HG03025 (cell line): Measurements from ENCODE around the gene TNPO1.
"Not testable (repeated sequence)": the region's sequence is repeated elsewhere in the genome, so short reads cannot be mapped to it uniquely, and the experiment has no call there.

Experiments used
- ATAC-seq: cut with Tn5 transposase; IDR thresholded peaks from one replicate; pipeline ENCODE4 v1.9.1; 2021; ENCODE audit warnings: mild to moderate bottlenecking, moderate library complexity; ENCODE audit not compliant: unreplicated experiment, low FRiP score

TNPO1 gene

DNA sequence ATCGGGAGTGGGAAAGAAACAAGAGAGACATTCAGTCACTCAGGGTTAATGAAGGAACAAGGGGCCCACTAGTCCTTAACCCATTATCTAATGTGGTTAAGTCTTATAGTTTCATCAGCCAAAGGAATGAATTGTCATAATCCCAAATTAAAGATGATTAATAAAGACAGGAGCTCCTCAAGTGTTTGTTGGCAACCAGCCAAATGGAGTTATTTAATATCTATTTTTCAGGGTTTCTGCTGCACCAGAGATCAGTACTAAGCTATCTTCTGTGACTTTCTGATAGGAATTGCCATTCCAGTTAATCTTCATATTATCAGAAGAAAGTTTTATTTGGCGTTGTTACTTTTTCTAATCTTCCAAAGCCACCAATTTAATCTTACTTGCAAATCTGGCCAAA lies 105.4 kb downstream of the TNPO1 start:
- ATAC-seq, result no peak

- ATAC-seq, result no peak
Observed at GRCh38 chr5:72922422-72922821, 106.0 kb downstream of the TNPO1 start.

- no peak for ATAC-seq
Observed at GRCh38 chr5:72925336-72926010, 109.0 kb downstream of the TNPO1 start.

GRCh38 chr5:72932686-72933085 lies 116.2 kb downstream of the TNPO1 start:
- ATAC-seq, result not testable (repeated sequence)

DNA sequence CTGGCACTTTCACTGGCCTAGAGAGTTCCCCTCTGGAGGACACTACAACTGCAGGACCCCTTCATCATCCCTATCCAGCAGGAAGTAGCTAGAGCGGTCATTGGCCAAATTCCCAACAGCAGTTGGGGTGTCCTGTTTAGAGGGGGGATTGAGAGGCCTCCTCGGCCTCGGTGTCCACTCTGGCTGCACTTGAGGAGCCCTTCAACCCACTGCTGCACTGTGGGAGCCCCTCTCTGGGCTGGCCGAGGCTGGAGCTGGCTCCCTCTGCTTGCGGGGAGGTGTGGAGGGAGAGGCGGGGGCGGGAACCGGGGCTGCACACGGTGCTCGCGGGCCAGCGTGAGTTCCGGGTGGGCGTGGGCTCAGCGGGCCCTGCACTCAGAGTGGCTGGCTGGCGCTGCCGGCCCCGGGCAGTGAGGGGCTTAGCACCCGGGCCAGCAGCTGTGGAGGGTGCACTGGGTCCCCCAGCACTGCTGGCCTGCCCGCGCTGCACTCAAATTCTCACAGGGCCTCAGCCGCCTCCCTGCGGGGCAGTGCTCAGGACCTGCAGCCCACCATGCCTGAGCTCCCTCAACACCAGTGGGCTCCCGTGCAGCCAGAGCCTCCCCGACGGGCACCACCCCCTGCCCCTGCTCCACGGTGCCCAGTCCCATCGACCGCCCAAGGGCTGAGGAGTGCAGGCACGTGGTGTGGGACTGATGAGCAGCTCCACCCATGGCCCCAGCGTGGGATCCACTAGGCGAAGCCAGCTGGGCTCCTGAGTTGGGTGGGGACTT lies 118.7 kb downstream of the TNPO1 start:
- ATAC-seq, result not testable (repeated sequence)

GRCh38 chr5:72936893-72937292 lies 120.4 kb downstream of the TNPO1 start:
- no peak for ATAC-seq

GRCh38 chr5:72937517-72938061 lies 121.1 kb downstream of the TNPO1 start:
- no peak for ATAC-seq

GRCh38 chr5:72938206-72938605 lies 121.7 kb downstream of the TNPO1 start:
- ATAC-seq, result no peak

GRCh38 chr5:72940082-72940481 lies 123.6 kb downstream of the TNPO1 start:
- ATAC-seq, result no peak

GRCh38 chr5:72943307-72943706 lies 126.8 kb downstream of the TNPO1 start:
- no peak for ATAC-seq

- no peak for ATAC-seq
Observed at GRCh38 chr5:72947498-72947897, 131.0 kb downstream of the TNPO1 start.

DNA sequence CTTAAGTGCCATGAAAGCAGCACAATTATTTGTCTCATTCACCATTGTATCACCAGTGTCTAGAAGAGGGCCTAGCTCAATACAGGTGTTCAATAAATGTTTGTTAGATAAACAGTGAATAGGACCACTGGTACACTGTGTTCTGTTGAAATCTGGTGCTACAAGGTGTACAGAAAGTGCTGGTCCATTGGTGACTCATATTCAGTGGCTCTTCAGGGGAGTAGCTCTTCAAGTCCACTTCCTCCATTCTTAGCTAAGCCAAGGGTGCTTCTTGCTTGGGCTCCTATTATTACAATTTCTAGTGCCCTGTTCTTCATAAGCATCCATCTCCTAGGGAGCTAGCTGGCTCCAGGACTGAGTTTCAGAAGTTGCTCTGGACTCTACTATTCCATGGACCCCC lies 133.0 kb downstream of the TNPO1 start:
- no peak for ATAC-seq

DNA sequence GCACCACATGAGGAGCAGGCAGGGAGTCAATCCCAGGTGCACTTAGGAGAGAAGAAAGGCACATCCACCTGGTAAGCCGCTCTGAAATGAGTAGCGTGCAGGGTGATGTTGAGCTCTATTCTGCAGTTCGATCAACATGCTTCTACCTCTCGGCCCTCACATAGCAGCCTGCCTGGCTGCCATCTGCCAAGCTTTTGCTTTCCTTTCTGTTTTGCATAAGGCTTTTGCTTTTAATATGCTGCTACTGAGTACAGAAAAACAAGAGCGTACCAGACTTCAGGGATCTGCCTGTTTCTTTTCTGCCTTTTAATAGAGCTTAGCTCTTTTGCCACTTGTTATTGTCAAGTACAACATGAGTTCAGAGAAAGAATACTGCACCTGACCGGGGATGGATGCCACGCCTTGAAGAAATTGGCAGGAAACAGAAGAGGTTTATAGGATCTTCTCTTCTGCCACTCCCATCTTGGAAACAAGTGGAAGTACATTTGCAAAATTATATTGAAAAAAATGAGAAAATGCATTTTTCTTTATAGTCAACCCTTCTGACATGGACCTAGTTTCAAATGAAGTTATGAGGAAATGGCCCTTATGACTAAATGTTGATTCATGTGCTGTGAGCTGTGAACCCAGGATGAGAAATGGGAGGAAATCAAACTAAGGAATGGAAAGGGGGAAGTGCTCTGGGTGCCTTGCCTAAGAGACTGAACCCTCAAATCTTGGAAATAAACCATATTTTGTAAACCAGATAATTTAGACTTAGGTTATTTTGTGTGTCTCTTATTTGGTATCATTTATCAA lies 135.4 kb downstream of the TNPO1 start:
- ATAC-seq, result no peak

DNA sequence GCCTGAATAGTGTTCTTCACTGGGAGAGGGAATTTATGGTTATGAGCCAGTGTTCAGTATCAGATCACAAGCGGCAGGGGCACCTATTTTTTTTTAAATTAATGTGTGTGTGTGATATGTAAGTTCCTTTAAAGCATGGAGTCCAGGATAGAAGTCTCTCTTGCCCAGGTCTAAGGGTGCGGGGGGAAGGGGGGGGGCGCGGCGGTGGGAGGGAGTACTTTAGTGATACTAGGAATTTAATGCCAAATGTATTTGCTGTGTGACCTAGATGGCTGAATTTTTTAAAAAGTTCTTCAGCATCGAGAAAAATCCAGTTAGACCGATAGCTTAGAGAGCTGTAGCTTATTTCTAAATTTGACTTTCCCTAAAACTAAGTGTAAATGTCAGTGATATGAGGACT lies 137.9 kb downstream of the TNPO1 start:
- no peak for ATAC-seq

DNA sequence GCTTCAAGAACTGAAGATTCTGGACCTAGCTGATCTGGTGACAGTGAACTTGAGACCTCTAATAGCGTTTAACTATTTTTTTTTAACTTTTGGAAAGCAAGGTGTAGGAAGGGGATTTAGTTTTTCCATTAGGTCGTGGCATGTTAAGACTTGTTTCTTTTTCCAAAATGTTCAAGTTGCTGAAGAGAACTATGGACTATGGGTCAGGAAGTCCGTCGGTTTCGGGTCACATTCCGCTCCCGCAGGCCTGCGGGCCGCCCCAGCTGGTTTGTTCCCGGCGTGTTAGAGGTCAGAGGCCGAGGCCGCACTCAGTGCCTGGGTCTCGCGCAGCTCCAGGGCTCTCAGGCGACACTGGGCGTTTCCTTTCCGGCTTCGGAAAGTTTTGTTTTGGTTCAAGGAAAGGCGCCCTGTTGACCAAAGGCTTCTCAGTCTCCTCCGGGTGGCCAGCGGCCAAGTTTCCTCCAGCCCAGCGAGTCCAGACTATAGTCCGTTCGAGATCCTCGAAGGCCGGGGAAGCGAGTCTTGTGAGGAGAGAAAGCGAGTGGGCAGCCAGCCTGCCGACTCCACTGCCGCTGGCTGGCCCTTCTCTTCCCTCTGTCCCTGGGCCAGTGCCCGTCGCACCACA lies 138.8 kb downstream of the TNPO1 start:
- peak; percentile 41 for ATAC-seq

DNA sequence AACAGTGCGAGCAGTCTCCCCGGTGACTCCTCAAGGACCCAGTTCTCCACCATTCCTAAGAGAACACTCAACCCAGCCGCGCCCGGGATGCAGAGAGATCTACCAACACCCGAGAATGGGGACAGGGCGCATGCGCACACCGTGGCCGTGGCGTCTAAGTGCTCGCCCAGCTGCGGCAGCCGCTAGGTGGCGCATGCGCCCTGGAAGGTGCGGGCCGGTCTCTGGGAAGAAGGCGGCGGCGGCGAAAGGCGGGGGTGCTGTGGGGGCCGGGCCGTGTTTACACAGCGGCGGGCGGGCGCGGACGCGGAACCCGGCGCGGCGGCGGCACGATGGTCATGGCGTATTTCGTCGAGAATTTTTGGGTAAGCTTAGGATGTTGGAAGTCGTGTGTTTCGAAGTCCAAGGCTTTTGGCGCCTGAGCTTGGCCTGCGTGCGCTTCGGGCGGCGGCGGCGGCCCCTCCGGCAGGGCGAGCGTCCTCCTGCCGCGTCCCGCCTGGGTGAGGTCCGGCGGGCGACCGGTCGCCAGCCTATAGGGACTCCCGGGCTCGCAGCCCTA lies 139.4 kb downstream of the TNPO1 start, which contains the start of gene FCHO2:
Gene FCHO2 (plus strand): TSS at position 274 of the 556 bp plus-strand sequence. CDS start 56 bp downstream, at position 330.
- peak; percentile 84 for ATAC-seq

DNA sequence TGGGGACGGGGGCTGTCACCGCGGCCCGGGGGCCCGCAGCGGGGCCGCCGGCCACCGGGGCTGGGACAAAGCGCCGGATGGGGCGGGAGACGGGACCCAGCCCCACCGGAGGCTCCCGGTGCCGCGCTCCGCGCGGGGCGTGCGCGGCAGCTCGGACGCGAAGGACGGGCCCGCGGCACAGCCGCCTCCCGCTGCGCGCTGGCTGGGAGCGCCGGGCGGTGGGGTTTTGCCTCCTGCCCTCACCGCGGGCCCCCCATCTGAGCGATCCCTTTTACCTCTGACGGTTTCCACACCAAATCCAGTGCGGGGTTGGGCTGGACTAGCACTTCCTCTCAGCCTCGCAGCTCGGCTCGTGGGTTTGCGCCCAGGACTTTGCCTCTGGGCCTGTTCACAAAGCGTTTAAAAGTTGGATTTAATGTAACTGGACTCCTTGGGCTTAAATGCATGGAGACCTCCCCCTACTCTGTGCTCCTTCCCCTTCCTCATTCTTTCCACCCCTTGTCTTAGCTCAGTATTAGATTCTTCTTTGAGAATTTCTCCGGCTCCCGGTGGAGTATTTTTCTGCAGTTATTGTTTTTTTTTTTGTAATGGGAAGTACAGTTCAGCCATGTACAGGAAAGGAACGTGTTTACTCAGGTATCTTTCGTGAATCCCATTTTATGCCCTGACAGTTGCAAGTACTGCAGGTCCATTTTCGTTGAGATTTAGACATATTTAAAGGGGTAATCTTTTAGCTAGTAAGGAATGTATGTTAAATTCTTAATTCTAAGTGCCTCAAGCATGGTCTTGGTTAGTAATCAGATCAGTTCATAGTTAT lies 140.1 kb downstream of the TNPO1 start:
- peak; percentile 47 for ATAC-seq

DNA sequence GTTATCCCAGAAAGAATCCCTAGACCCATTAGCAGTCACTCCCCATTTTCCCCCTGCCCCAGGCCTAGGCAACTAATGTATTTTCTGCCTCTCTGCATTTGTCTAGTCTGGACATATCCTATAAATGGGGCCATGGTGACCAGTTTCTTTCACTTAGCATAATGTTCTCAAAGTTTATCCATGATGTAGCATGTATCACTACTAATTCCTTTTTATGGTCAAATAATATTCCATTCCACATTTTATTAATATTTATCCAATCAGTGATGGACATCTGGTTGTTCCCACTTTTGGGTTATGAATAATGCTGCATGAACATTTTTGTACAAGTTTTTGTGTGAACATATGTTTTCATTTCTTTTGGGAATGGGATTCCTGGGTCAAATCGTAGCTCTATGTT lies 140.9 kb downstream of the TNPO1 start:
- no peak for ATAC-seq

GRCh38 chr5:72959257-72959656 lies 142.8 kb downstream of the TNPO1 start:
- ATAC-seq, result no peak
